Suprapubic skin (tissue), 3 donors: Measurements from ENCODE around the gene PRR12.

Source experiments
- CTCF ChIP-seq, 2 donors: fragments of 200-600 bp in 1 of 2; fragments of 450-650 bp in 1 of 2; sonication (generic) in 1 of 2; IDR thresholded peaks; one replicate each; pipeline ENCODE4 v1.5.1; 2016 to 2019; ENCODE audit warnings: antibody characterized with exemption in 2 of 2, mild to moderate bottlenecking in 1 of 2, moderate library complexity in 1 of 2
- POLR2A ChIP-seq, 2 donors: fragments of 450-650 bp; IDR thresholded peaks; one replicate each; pipeline ENCODE4 v1.6.1; 2017; ENCODE audit warnings: antibody characterized with exemption in 2 of 2, mild to moderate bottlenecking in 2 of 2, moderate library complexity in 2 of 2

- TF ChIP-seq CTCF (IDR thresholded peaks at IDR 0.05) (no peak), POLR2A (IDR thresholded peaks at IDR 0.05) (no peak)
Measured at GRCh38 chr19:49624967-49625910, 34.3 kb downstream of the PRR12 start.
